NCI-H774 (cell line): ENCODE measurements around the gene HRH4.

Source experiments
- DNase-seq: peaks from one replicate; lab custom pipeline; 2025; lab: John Stamatoyannopoulos, UW

HRH4 gene

GRCh38 chr18:24465486-24465885 lies 5.0 kb downstream of the HRH4 start:
- DNase-seq = no peak

- no peak for DNase-seq
Measured at GRCh38 chr18:24466771-24467170, 6.3 kb downstream of the HRH4 start.

GRCh38 chr18:24470022-24470618 lies 9.7 kb downstream of the HRH4 start:
- DNase-seq = no peak

- no peak for DNase-seq
Measured at GRCh38 chr18:24470805-24471204, 10.4 kb downstream of the HRH4 start.

- DNase-seq = no peak
Measured at GRCh38 chr18:24472591-24472990, 12.2 kb downstream of the HRH4 start.

GRCh38 chr18:24474406-24474805 lies 14.0 kb downstream of the HRH4 start:
- no peak for DNase-seq

- no peak for DNase-seq
Measured at GRCh38 chr18:24475926-24476589, 15.6 kb downstream of the HRH4 start.

GRCh38 chr18:24479371-24479770 lies 18.9 kb downstream of the HRH4 start:
- no peak for DNase-seq

- DNase-seq = no peak
Measured at GRCh38 chr18:24482821-24483220, 22.4 kb downstream of the HRH4 start.

- DNase-seq = no peak
Measured at GRCh38 chr18:24485681-24486080, 25.2 kb downstream of the HRH4 start.

- peak; percentile 8 for DNase-seq
Measured at GRCh38 chr18:24486684-24487083, 26.2 kb downstream of the HRH4 start.

- DNase-seq = peak; percentile 43
Measured at GRCh38 chr18:24488824-24489493, 28.5 kb downstream of the HRH4 start.

GRCh38 chr18:24490539-24490938 lies 30.1 kb downstream of the HRH4 start:
- DNase-seq = no peak

- DNase-seq = no peak
Measured at GRCh38 chr18:24491927-24492834, 31.7 kb downstream of the HRH4 start.

- DNase-seq = no peak
Measured at GRCh38 chr18:24494586-24494985, 34.1 kb downstream of the HRH4 start.

GRCh38 chr18:24497031-24497754 lies 36.8 kb downstream of the HRH4 start:
- peak; percentile 71 for DNase-seq

- DNase-seq = no peak
Measured at GRCh38 chr18:24499814-24500213, 39.4 kb downstream of the HRH4 start.

GRCh38 chr18:24500217-24500616 lies 39.8 kb downstream of the HRH4 start:
- no peak for DNase-seq

GRCh38 chr18:24500766-24501165 lies 40.3 kb downstream of the HRH4 start:
- DNase-seq = no peak

- DNase-seq = peak; percentile 82
Measured at GRCh38 chr18:24502667-24503523, 42.5 kb downstream of the HRH4 start.

GRCh38 chr18:24504401-24504800 lies 44.0 kb downstream of the HRH4 start:
- DNase-seq = no peak
